Muscle layer of colon (tissue), 2 donors: ENCODE data around the gene TACR1.

Experiments
- H3K27ac ChIP-seq: one replicate; pipeline ENCODE4 v1.7.0; 2013; ENCODE audit warnings: low read depth, mild to moderate bottlenecking, low read length, moderate library complexity
- H3K27me3 ChIP-seq, 2 donors: one replicate each; pipeline ENCODE4 v1.7.0; 2013; ENCODE audit warnings: low read length in 2 of 2, mild to moderate bottlenecking in 2 of 2; ENCODE audit not compliant: insufficient read depth in 2 of 2, control insufficient read depth in 1 of 2
- H3K36me3 ChIP-seq: one replicate; pipeline ENCODE4 v1.7.0; 2013; ENCODE audit warnings: mild to moderate bottlenecking, low read length; ENCODE audit not compliant: insufficient read depth
- H3K4me1 ChIP-seq: one replicate; pipeline ENCODE4 v1.7.0; 2013; ENCODE audit warnings: mild to moderate bottlenecking, low read length; ENCODE audit not compliant: insufficient read depth
- H3K4me3 ChIP-seq, 2 donors: one replicate each; pipeline ENCODE4 v1.7.0; 2013; ENCODE audit warnings: low read length in 2 of 2, low read depth in 1 of 2, mild to moderate bottlenecking in 1 of 2, moderate library complexity in 1 of 2
- H3K9ac ChIP-seq: one replicate; pipeline ENCODE4 v1.7.0; 2013; ENCODE audit warnings: low read length
- H3K9me3 ChIP-seq: one replicate; pipeline ENCODE4 v1.7.0; 2013; ENCODE audit warnings: mild to moderate bottlenecking, low read length
- donor health status: abdominal sarcoma.
- donor health status: Adenocarcinoma of cecum.

Gene TACR1

DNA sequence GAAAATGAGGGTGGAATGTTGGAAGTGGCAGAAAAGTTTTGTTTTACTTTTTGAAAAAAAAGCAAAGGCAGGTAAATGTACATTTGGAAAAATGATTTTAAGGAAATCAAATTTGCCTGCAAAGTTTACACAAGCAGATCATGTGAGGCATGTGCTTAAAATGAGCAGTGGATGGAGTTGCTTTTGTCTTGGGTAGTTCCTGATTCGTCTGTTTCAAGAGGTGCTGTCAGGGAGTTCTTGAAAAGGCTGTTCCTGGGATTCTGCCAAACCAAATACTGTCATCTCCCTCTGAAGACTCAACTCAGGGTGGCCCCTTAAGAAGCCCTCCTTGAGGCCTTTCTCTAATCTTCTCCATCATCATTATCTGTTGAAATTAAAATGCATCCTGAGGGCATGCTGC lies 59.0 kb downstream of the TACR1 start:
- Histone ChIP-seq H3K9me3 (no peaks in the 10 kb centered on the region), H3K4me1 (peaks cover 20% of the 10 kb centered on the region), H3K27ac (no peak overlapping the region), H3K36me3 (no peaks in the 10 kb centered on the region), H3K4me3 (no peak overlapping the region), H3K9ac (no peak overlapping the region), H3K27me3 (no peaks in the 10 kb centered on the region)

DNA sequence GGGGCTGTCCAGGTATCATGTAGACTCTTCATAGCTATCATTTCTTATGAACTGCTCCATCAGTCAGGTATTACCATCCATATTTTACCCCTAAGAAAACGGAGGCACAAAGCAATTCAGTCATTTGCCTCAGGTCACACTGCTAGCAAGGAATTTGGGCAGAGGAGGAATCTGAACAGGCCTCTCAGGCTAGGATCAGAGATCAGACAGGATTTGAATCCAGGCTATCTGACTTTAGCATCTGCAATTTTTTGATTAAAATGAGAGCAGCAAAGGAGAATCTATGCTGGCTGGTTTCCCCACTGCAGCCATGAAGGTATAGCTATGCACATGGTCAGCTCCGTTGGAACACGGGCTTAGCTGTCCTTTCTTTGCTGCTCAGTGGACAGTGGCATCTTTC lies 60.1 kb downstream of the TACR1 start:
- peaks cover 31% of the 10 kb centered on the region for H3K4me1 ChIP-seq
- H3K9me3 ChIP-seq = no peaks in the 10 kb centered on the region
- no peaks in the 10 kb centered on the region for H3K36me3 ChIP-seq
- H3K9ac ChIP-seq = no peak overlapping the region
- H3K4me3 ChIP-seq = no peak overlapping the region
- H3K27me3 ChIP-seq = no peaks in the 10 kb centered on the region
- no peak overlapping the region for H3K27ac ChIP-seq

DNA sequence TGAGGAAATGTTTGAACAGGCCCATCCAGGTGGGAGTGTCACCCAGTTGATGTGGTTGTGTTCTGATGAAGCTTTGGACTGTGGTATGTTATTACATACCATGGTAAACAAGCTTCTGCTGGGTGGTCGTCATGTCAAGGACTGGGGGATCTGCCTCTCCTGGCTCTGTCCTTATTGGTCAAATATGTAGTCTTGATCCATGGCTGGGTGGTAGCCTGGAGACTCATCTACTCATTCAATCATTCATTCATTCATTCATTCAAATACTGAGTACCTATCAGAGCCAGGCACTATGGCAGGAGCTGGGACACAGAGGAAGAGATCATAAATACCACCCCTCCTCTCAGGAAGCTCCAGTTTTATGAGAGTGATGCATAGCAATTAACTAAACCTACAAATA lies 60.8 kb downstream of the TACR1 start:
- no peak overlapping the region for H3K9ac ChIP-seq
- no peaks in the 10 kb centered on the region for H3K36me3 ChIP-seq
- no peak overlapping the region for H3K4me3 ChIP-seq
- no peaks in the 10 kb centered on the region for H3K27me3 ChIP-seq
- H3K9me3 ChIP-seq = no peaks in the 10 kb centered on the region
- H3K27ac ChIP-seq = no peak overlapping the region
- peaks cover 37% of the 10 kb centered on the region for H3K4me1 ChIP-seq

DNA sequence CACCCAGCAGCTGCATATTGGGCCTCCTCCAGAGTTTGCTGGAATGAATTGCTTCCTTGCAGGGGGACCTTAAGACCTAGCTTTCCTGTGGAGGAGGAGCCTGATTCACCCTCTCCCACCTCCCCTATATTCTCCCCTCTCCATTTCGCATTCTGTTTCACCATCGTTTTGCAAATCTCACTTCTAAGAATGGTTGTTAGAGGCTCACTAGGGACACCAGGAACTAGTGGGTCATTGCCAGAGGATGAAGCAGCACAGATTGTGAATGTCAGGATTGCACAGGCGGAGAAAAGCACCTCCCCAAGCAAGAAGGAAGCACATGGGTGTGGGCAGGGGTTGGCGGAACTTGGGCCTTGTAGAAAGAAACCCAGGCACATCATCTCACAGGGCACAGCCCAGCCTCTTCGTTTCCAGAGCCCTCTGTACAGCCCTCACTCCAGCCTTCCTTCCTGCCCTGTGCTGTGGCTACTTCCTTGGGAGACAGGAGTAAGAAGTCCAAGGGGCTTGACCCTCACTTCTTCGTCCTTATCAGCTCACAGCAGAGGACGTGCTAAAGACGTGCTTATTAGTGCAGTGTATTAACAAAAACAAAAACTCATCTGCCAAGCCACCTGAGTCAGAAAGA lies 63.4 kb downstream of the TACR1 start:
- no peak overlapping the region for H3K27ac ChIP-seq
- no peak overlapping the region for H3K9ac ChIP-seq
- H3K4me3 ChIP-seq = no peak overlapping the region
- no peaks in the 10 kb centered on the region for H3K27me3 ChIP-seq
- peaks cover 31% of the 10 kb centered on the region for H3K4me1 ChIP-seq
- H3K36me3 ChIP-seq = no peaks in the 10 kb centered on the region
- no peaks in the 10 kb centered on the region for H3K9me3 ChIP-seq

DNA sequence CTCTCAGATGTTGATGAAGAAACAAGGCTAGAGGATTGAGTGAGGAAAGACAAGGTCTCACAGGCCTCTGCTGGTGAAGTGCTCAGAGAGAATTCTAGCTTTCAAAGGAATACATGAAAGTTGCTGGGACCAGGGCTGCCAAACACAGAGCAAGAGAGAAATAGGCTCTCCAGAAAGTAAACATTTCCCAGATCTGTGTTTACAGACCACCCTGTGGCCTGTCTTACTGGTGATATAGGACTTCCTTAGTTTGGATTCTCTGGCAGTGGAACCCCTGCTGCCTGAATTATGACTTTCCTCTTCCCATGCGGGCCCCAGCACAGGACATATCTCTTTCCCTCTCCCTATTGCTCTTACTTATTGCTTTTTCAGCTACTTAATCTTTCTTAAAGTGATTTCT lies 64.5 kb downstream of the TACR1 start:
- Histone ChIP-seq H3K27ac (no peak overlapping the region), H3K9me3 (no peaks in the 10 kb centered on the region), H3K4me3 (no peak overlapping the region), H3K27me3 (no peaks in the 10 kb centered on the region), H3K4me1 (peaks cover 31% of the 10 kb centered on the region), H3K36me3 (no peaks in the 10 kb centered on the region), H3K9ac (no peak overlapping the region)

DNA sequence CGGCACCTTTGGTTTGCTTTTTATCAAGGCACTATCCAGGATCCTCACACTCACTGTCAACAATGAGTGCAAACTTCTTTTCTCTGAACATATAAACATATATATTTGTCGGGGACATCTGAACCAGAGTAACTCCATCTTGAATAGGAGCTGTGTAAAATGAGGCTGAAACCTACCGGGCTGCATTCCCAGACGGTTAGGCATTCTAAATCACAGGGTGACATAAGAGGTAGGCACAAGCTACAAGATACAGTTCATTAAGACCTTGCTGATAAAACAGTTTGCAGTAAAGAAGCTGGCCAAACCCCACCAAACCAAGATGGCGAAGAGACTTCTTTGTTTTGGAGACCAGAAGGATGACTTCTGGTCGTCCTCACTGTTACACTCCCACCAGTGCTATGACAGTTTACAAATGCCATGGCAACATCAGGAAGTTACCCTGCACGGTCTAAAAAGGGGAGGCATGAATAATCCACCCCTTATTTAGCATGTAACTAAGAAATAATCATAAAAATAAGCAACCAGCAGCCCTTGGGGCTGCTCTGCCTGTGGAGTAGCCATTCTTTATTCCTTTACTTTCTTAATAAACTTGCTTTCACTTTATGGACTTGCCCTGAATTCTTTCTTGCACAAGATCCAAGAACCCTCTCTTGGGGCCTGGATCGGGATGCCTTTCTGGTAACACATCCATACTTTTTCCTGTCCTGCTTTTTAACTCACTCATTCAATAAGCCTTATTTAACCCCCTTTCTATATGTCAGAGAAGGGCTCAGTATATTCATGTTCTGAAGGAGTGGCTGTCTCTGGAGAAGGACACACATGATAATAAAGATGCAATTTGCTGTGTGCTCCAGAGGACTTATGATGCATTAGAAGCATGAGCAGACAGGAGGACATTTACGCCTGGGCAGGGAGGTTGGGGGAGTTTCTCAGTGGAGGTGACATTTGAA lies 65.4 kb downstream of the TACR1 start:
- no peaks in the 10 kb centered on the region for H3K9me3 ChIP-seq
- no peak overlapping the region for H3K9ac ChIP-seq
- H3K27ac ChIP-seq = no peak overlapping the region
- no peaks in the 10 kb centered on the region for H3K27me3 ChIP-seq
- H3K4me1 ChIP-seq = peaks cover 31% of the 10 kb centered on the region
- H3K36me3 ChIP-seq = no peaks in the 10 kb centered on the region
- no peak overlapping the region for H3K4me3 ChIP-seq

DNA sequence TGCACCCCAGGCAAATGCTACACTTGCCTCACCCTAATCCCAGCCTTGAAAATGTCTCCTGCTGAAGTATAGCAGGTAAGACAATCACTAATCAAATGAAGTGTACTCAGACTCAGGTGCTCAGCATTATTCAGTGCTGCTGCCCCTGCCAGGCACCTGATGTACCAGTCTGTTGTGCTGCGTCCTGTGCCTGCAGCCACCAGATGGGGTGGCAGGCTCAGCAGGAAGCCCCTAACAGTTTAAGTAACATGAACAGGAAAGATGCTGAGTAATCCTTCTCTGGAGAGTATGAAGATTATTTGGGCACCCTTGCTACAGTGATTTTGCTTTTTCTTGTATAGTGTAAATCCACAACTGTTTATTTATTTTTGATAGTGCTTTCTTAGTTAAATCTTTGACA lies 69.1 kb downstream of the TACR1 start:
- no peak overlapping the region for H3K27ac ChIP-seq
- no peaks in the 10 kb centered on the region for H3K36me3 ChIP-seq
- H3K4me1 ChIP-seq = peaks cover 21% of the 10 kb centered on the region
- H3K9me3 ChIP-seq = no peaks in the 10 kb centered on the region
- no peak overlapping the region for H3K9ac ChIP-seq
- H3K27me3 ChIP-seq = no peaks in the 10 kb centered on the region
- no peak overlapping the region for H3K4me3 ChIP-seq

DNA sequence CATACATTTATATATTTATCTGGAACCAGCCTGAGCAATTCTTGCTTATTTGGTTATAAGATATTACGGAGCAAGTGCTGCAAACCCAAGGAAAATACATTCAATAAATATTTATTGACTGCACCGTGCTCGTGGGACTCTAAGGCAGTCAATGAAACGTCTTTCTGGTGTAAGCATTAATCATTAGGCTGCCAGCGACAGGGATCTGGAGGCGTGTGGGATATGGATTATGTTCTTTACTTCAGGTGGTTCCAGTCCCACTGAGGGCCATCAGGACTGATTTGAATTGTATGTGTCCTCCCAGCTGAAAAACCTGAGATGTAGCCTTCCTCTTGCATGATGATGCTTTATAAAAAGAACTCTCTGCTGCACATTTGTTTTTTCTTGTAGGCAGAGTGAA lies 75.4 kb downstream of the TACR1 start:
- Histone ChIP-seq H3K9ac (no peak overlapping the region), H3K27ac (no peak overlapping the region), H3K36me3 (no peaks in the 10 kb centered on the region), H3K4me1 (peaks cover 10% of the 10 kb centered on the region), H3K4me3 (no peak overlapping the region), H3K9me3 (no peaks in the 10 kb centered on the region), H3K27me3 (no peaks in the 10 kb centered on the region)

DNA sequence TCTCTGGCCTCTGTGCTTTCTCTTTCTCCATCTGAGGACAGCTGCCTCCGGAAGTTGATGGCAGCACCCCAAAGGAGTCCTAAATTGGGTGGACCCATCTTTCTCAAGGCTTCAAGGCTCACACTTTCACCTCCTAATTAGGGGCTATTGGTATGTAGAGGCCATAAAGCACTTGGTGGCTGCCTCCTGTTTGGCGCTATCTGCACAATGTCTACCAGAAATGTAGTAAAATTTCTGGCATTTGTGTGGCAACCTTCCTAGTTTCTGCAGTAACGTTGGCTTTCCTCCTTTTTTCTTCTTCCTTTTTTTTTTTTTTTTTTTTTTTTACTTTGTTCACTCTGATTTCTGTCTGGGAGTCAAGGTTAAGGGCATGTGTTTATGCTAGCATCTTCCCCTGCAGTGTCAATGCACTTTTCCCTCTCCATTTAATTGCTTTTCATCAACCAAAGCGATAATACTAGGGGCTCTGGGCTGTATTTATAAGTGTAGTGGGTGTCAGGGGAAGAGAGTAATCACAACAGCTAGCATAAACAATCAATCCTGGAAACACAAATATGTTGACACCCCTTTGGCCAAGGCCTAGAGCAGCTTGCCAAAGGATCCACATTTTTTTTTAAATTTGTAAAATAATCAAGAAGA lies 86.0 kb downstream of the TACR1 start:
- no peak overlapping the region for H3K4me3 ChIP-seq
- H3K27me3 ChIP-seq = no peaks in the 10 kb centered on the region
- H3K9me3 ChIP-seq = no peaks in the 10 kb centered on the region
- H3K4me1 ChIP-seq = peaks cover 11% of the 10 kb centered on the region
- no peak overlapping the region for H3K9ac ChIP-seq
- no peaks in the 10 kb centered on the region for H3K36me3 ChIP-seq
- H3K27ac ChIP-seq = peak overlapping the region; percentile 7

DNA sequence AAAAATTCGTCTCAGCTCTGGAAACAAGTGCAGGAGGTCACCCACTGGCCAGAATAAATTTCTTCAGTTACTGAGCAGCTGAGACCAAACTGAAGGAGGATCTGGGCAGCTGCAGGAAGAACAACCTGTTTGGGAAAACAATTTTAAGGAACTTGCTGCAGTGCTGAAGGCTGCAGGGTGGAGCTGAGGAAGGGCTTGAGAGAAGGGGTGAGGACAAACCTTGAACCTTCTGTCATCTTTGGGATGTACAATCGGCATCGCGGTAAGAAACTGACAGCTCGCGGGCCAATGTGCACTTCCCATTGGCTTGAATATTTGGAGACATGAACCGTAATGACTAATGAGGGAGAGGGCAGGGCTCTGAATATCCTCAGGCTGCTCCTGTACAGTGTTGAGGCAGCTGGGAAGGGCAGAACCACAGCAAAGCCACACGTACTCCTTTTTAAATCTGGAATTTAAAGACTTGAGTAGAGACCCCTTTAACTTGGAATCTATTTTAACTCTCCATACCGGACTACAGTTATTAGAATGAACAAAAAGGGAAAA lies 90.3 kb downstream of the TACR1 start:
- Histone ChIP-seq H3K36me3 (no peaks in the 10 kb centered on the region), H3K4me3 (no peak overlapping the region), H3K27ac (no peak overlapping the region), H3K9me3 (no peaks in the 10 kb centered on the region), H3K9ac (no peak overlapping the region), H3K27me3 (no peaks in the 10 kb centered on the region), H3K4me1 (peaks cover 10% of the 10 kb centered on the region)

DNA sequence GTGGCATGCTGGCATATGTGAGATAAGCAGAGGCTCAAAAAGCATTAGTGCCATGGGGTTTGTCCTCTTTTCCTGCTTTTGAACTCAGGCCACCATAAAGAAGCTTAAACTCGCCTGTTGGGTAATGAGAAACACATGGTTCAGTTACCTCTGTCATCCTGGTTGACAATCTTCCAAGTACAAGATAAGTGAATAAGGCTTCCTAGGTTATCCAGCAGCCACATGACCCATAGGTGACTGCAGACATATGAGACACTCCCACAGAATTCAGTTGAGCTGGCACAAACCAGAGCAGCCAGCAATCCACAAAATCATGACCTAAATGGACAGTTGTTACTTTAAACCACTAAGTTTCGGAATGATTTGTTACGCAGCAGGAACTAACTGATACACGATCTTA lies 97.3 kb downstream of the TACR1 start:
- no peaks in the 10 kb centered on the region for H3K36me3 ChIP-seq
- no peak overlapping the region for H3K9ac ChIP-seq
- H3K9me3 ChIP-seq = peaks cover 4% of the 10 kb centered on the region
- H3K4me1 ChIP-seq = peaks cover 7% of the 10 kb centered on the region
- no peaks in the 10 kb centered on the region for H3K27me3 ChIP-seq
- H3K27ac ChIP-seq = no peak overlapping the region
- no peak overlapping the region for H3K4me3 ChIP-seq
